Neural crest cell (in vitro differentiated cells): ENCODE results near the gene GLA. TPM values are rescaled to one million over a fixed set of nuclear protein-coding genes. Genes with fewer than 3 reads are reported as not detected.

Experiments
- DNase-seq: peaks from one replicate; pipeline ENCODE4 v3.0.0; 2021; ENCODE audit warnings: low read depth, mixed read lengths, low spot score
- H3K27ac Mint-ChIP-seq: one replicate; pipeline ENCODE4 v1.8.0; 2021; ENCODE audit warnings: mild to moderate bottlenecking, mixed read lengths; ENCODE audit not compliant: unreplicated experiment
- H3K27me3 Mint-ChIP-seq: 2 replicates; pipeline ENCODE4 v1.8.0; 2021; ENCODE audit warnings: low read depth, mild to moderate bottlenecking, mixed read lengths
- H3K36me3 Mint-ChIP-seq: 2 replicates; pipeline ENCODE4 v1.8.0; 2021; ENCODE audit warnings: low read depth, mild to moderate bottlenecking, mixed read lengths
- H3K4me1 Mint-ChIP-seq: 2 replicates; pipeline ENCODE4 v1.8.0; 2021; ENCODE audit warnings: mixed read lengths
- H3K4me3 Mint-ChIP-seq: one replicate; pipeline ENCODE4 v1.8.0; 2021; ENCODE audit warnings: mild to moderate bottlenecking, mixed read lengths
- H3K9me3 Mint-ChIP-seq: 2 replicates; pipeline ENCODE4 v1.8.0; 2021; ENCODE audit warnings: mixed read lengths
- CTCF ChIP-seq: fragments of 200-600 bp; sonication (generic); conservative IDR thresholded peaks from 2 replicates; pipeline ENCODE4 v1.5.0; 2021; ENCODE audit warnings: antibody characterized with exemption, mild to moderate bottlenecking
- total RNA-seq: library from RNA; stranded (reverse); gene quantifications from 2 replicates; pipeline ENCODE4 v1.2.1, GENCODE V29; 2021

Gene GLA
- total RNA-seq, 1 donor from 2014 or later = 50.7 TPM

GRCh38 chrX:101391831-101392230 lies 15.9 kb downstream of the GLA start:
- peak overlapping the region; percentile 100 for H3K4me3 Mint-ChIP-seq
- peak overlapping the region; percentile 99 for H3K27ac Mint-ChIP-seq
- peaks cover 3% of the 10 kb centered on the region for H3K27me3 Mint-ChIP-seq
- H3K36me3 Mint-ChIP-seq = peaks cover 26% of the 10 kb centered on the region
- no peak for TF ChIP-seq CTCF
- no peak for DNase-seq
- no peaks in the 10 kb centered on the region for H3K9me3 Mint-ChIP-seq
- H3K4me1 Mint-ChIP-seq = peaks cover 28% of the 10 kb centered on the region

GRCh38 chrX:101390664-101391525 lies 16.8 kb downstream of the GLA start, which contains the start of gene RPL36A:
Gene RPL36A (plus strand): TSS chrX:101391011. CDS start chrX:101391044, 33 bp downstream.
- peaks cover 28% of the 10 kb centered on the region for H3K4me1 Mint-ChIP-seq
- TF ChIP-seq CTCF = peak; percentile 71
- H3K36me3 Mint-ChIP-seq = peaks cover 26% of the 10 kb centered on the region
- peaks cover 3% of the 10 kb centered on the region for H3K27me3 Mint-ChIP-seq
- H3K9me3 Mint-ChIP-seq = no peaks in the 10 kb centered on the region
- DNase-seq = peak; percentile 73
- peak within 1 kb of the TSS; percentile 100 for H3K4me3 Mint-ChIP-seq
- peak within 1 kb of the TSS; percentile 99 for H3K27ac Mint-ChIP-seq

GRCh38 chrX:101388604-101389003 lies 19.1 kb downstream of the GLA start:
- Mint-ChIP-seq H3K36me3 (peaks cover 19% of the 10 kb centered on the region), H3K27me3 (peaks cover 3% of the 10 kb centered on the region), H3K9me3 (no peaks in the 10 kb centered on the region), H3K4me3 (no peak overlapping the region), H3K4me1 (peaks cover 30% of the 10 kb centered on the region), H3K27ac (no peak overlapping the region)
- no peak for DNase-seq
- no peak for TF ChIP-seq CTCF

GRCh38 chrX:101386542-101386885 lies 21.2 kb downstream of the GLA start:
- Mint-ChIP-seq H3K36me3 (peaks cover 6% of the 10 kb centered on the region), H3K9me3 (no peaks in the 10 kb centered on the region), H3K4me1 (peaks cover 22% of the 10 kb centered on the region), H3K27ac (no peak overlapping the region), H3K27me3 (peaks cover 3% of the 10 kb centered on the region), H3K4me3 (no peak overlapping the region)
- no peak for DNase-seq
- no peak for TF ChIP-seq CTCF

- Mint-ChIP-seq H3K27me3 (peaks cover 2% of the 10 kb centered on the region), H3K9me3 (no peaks in the 10 kb centered on the region), H3K4me1 (peaks cover 17% of the 10 kb centered on the region), H3K4me3 (no peak within 1 kb of the TSS), H3K36me3 (peaks cover 2% of the 10 kb centered on the region), H3K27ac (no peak within 1 kb of the TSS)
- no peak for TF ChIP-seq CTCF
- no peak for DNase-seq
Observed at GRCh38 chrX:101385795-101386541, 21.8 kb downstream of the GLA start, which contains the start of gene BTK. Gene BTK (minus strand): TSS chrX:101386191. CDS start chrX:101375284, 10,907 bp downstream.
